Ovary (tissue), 9 donors: Measurements from ENCODE around the gene PLCD1. TPM values are rescaled to one million over a fixed set of nuclear protein-coding genes. Genes with fewer than 3 reads are reported as not detected.
A peak's percentile ranks its signal among the peaks of the same experiment; 100 is the strongest.

ENCODE experiments used
- DNase-seq, 5 donors: peaks; one replicate each; pipeline ENCODE4 v3.0.0-alpha.2; 2019 to 2020
- H3K27ac ChIP-seq, 2 donors: fragments of 200-600 bp; one replicate each; pipeline versions ENCODE4 v1.5.1 to v1.8.0; 2019 to 2022
- H3K27me3 ChIP-seq: fragments of 200-600 bp; one replicate; pipeline ENCODE4 v1.8.0; 2022
- H3K36me3 ChIP-seq: fragments of 200-600 bp; sonication (generic); one replicate; pipeline ENCODE4 v1.5.1; 2019
- H3K4me1 ChIP-seq: one replicate; pipeline ENCODE4 v1.8.1; 2013; ENCODE audit warnings: mild to moderate bottlenecking, moderate library complexity; ENCODE audit not compliant: insufficient read depth
- H3K4me3 ChIP-seq: fragments of 200-600 bp; sonication (generic); one replicate; pipeline ENCODE4 v1.5.1; 2017
- H3K9me3 ChIP-seq, 2 donors: fragments of 200-600 bp in 1 of 2; sonication (generic) in 1 of 2; one replicate each; pipeline versions ENCODE4 v1.5.1 to v1.8.1; 2013 to 2019; ENCODE audit warnings: mild to moderate bottlenecking in 1 of 2, moderate library complexity in 1 of 2
- CTCF ChIP-seq, 3 donors: fragments of 450-650 bp in 2 of 3; fragments of 200-600 bp in 1 of 3; IDR thresholded peaks; one replicate each; pipeline versions ENCODE4 v1.5.1 to v1.8.0; 2016 to 2022; ENCODE audit warnings: antibody characterized with exemption in 3 of 3, mild to moderate bottlenecking in 1 of 3
- EP300 ChIP-seq: sonication (generic); formaldehyde crosslinking; IDR thresholded peaks from one replicate; pipeline ENCODE4 v1.6.1; 2017; ENCODE audit warnings: antibody characterized with exemption
- POLR2A ChIP-seq: fragments of 450-650 bp; IDR thresholded peaks from one replicate; pipeline ENCODE4 v1.6.1; 2017; ENCODE audit warnings: antibody characterized with exemption, mild to moderate bottlenecking, moderate library complexity
- WGBS, 3 donors: extraction: QIAGEN DNeasy Blood & Tissue Kit in 1 of 3; methylation state at CpG; one replicate each; pipeline versions ENCODE4 v1.1.5 to v1.1.7; 2013 to 2017; 5-methylcytosine and 5-hydroxymethylcytosine counted together
- intact Hi-C, 4 donors: fragments of 100-400 bp; cut with DNase I; formaldehyde crosslinking; loops; one replicate each; pipeline versions ENCODE4 v1.11.0 to v1.15.1; 2022 to 2023
- polyA plus RNA-seq, 2 donors: library from polyadenylated mRNA; stranded (reverse); fragments of 200-250 nt in 1 of 2; fragments of 350-450 nt in 1 of 2; fragmentation: Illumina TruSeq in 1 of 2; extraction: RNeasy Lipid Tissue Mini Kit (QIAGEN cat#74804) in 1 of 2; gene quantifications; one replicate each; pipeline ENCODE4 v1.2.3, GENCODE V29; 2013 to 2014
- total RNA-seq, 7 donors: library from RNA; depleted of rRNA in 2 of 7; stranded (reverse); fragments of >200 nt in 2 of 7; fragmentation: NEBNext Ultra II Directional in 3 of 7; extraction: Animal tissue kit (Norgen Biotek cat#: 25700) in 3 of 7; gene quantifications; one replicate each; pipeline versions ENCODE4 v1.1.0 to v1.2.4, GENCODE V29; 2016 to 2023
- donor health status: DM: no; HTN: no; CAD: no; lungs with moderate emphysema.
- donor health status: DM: no; HTN: no; CAD: no.
- donor health status: Bipolar disorder and iron deficiency.
- donor health status: DM: yes; HTN: yes; CAD: no.
- donor health status: DM: no; HTN: no; CAD: no.
- donor health status: DM: yes; HTN: yes; CAD: no.

Gene PLCD1
- total and polyA plus RNA-seq, 9 donors, result 12.3 to 62.3 (median 27.0) TPM

GRCh38 chr3:38028621-38029361 is 651 bp downstream of the PLCD1 start:
- WGBS, 3 donors, result 12 to 13% (median 13%) methylated on average over 42 to 45 of the region's 45 CpGs
- intact Hi-C loops, result no loop called here
- Histone ChIP-seq H3K9me3 (no peaks in the 10 kb centered on the region), H3K4me3 (peak overlapping the region; percentile 65), H3K4me1 (peaks cover 8% of the 10 kb centered on the region), H3K27me3 (no peaks in the 10 kb centered on the region), H3K36me3 (no peaks in the 10 kb centered on the region), H3K27ac (peak overlapping the region; percentile 76 to 94)
- TF ChIP-seq EP300, result no peak
- TF ChIP-seq POLR2A, result no peak
- TF ChIP-seq CTCF (IDR thresholded peaks at IDR 0.05), result no peak
- peak in 4 of 5 donors; percentile 53 to 68 (median 59) for DNase-seq

GRCh38 chr3:38027466-38028465 is 1.7 kb downstream of the PLCD1 start:
- H3K27me3 ChIP-seq, result no peaks in the 10 kb centered on the region
- H3K4me1 ChIP-seq, result peaks cover 11% of the 10 kb centered on the region
- H3K9me3 ChIP-seq, result no peaks in the 10 kb centered on the region
- WGBS, 3 donors, result 92 to 98% (median 94%) methylated on average over 6 of the region's 6 CpGs
- peak overlapping the region; percentile 76 to 94 for H3K27ac ChIP-seq
- H3K36me3 ChIP-seq, result no peaks in the 10 kb centered on the region
- no peak for TF ChIP-seq EP300
- no peak for TF ChIP-seq POLR2A
- no peak for TF ChIP-seq CTCF (IDR thresholded peaks at IDR 0.05)
- intact Hi-C loops, result no loop called here
- H3K4me3 ChIP-seq, result no peak overlapping the region
- peak in 2 of 5 donors; percentile 20 to 28 for DNase-seq

GRCh38 chr3:38026856-38027255 is 2.6 kb downstream of the PLCD1 start:
- 67 to 73% (median 70%) methylated on average over 4 of the region's 4 CpGs for WGBS, 3 donors
- H3K27ac ChIP-seq, result no peak overlapping the region

More at GRCh38 chr3:38026856-38027255, 2.6 kb downstream of the PLCD1 start:
- H3K4me3 ChIP-seq, result no peak overlapping the region
- H3K27me3 ChIP-seq, result no peaks in the 10 kb centered on the region
- no peaks in the 10 kb centered on the region for H3K36me3 ChIP-seq
- H3K9me3 ChIP-seq, result no peaks in the 10 kb centered on the region
- intact Hi-C loops, result no loop called here
- peaks cover 14% of the 10 kb centered on the region for H3K4me1 ChIP-seq
- TF ChIP-seq CTCF (IDR thresholded peaks at IDR 0.05), result no peak
- no peak for TF ChIP-seq POLR2A
- no peak for TF ChIP-seq EP300
- no peak for DNase-seq
